ENCODE data around the gene ADCY4. TPM values are rescaled to one million over a fixed set of nuclear protein-coding genes. Genes with fewer than 3 reads are reported as not detected.

The ADCY4 gene
- polyA plus RNA-seq, 3 donors, result 0.69 to 11.9 (median 0.70) TPM

DNA sequence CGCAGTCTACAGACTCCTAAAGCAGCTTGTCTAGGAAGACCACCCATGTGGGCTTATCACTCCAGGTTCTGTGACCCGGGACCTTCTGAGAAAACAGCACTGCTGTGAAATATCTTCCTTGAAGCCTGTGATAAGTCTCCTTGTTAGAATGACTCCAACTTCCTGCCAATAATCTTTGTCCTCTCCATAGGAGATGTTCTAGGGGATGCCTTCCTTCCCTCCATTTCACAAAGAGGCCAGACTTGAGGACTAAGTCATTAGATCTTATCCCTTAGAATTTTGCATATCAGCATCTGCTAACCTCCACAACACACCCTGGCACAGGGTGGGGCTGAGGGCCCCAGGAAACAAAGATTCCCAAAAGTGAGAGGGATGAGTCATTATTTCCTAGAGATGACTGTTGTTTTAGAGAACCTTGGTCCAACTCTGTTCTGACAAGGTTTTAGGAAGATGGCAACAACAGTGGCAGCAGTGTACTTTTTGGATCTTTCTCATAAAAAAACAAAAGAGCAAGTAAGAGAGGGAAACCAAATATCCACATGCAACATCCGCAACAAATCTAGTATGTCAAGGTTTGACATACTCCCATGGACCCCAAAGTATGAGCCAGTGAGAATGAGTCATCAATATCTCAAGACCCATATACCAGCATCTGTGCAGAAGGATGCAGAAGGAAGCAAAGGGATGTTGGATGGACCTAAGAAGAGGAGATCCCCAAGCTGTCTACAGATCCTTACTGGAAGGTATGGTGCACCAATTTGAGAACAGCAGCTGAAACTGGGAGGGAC, 17.5 kb downstream of the ADCY4 start:
- WGBS (ENCODE audit: insufficient coverage), result 80% methylated on average over 2 of the region's 3 CpGs
- no peak overlapping the region for H3K9ac ChIP-seq (ENCODE audit: insufficient read depth, low read length, poor library complexity, severe bottlenecking)
- H3K36me3 Mint-ChIP-seq, result peaks cover 26% of the 10 kb centered on the region in 2 donors
- peak overlapping the region in 5 of 7 donors; percentile 8 to 80 (median 58) for H3K27ac Mint-ChIP-seq
- DNase-seq, result peak in 2 of 3 donors; percentile 48 to 65
- peaks cover 28% of the 10 kb centered on the region for H3K79me2 ChIP-seq (ENCODE audit: insufficient read depth, low read length)
- peaks cover 18% of the 10 kb centered on the region for H4K20me1 ChIP-seq (ENCODE audit: insufficient read depth, low read length)
- TF ChIP-seq, protein P1, sequence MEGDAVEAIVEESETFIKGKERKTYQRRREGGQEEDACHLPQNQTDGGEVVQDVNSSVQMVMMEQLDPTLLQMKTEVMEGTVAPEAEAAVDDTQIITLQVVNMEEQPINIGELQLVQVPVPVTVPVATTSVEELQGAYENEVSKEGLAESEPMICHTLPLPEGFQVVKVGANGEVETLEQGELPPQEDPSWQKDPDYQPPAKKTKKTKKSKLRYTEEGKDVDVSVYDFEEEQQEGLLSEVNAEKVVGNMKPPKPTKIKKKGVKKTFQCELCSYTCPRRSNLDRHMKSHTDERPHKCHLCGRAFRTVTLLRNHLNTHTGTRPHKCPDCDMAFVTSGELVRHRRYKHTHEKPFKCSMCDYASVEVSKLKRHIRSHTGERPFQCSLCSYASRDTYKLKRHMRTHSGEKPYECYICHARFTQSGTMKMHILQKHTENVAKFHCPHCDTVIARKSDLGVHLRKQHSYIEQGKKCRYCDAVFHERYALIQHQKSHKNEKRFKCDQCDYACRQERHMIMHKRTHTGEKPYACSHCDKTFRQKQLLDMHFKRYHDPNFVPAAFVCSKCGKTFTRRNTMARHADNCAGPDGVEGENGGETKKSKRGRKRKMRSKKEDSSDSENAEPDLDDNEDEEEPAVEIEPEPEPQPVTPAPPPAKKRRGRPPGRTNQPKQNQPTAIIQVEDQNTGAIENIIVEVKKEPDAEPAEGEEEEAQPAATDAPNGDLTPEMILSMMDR (IDR thresholded peaks at IDR 0.05), result no peak
- peak overlapping the region in 1 of 2 donors; percentile 15 for H3K27ac ChIP-seq (ENCODE audit: low read depth in 1 of 2, low read length in 2 of 2)
- peaks cover 0 to 4% (median 0%) of the 10 kb centered on the region in 7 donors for H3K9me3 Mint-ChIP-seq
- H3K4me2 ChIP-seq (replicated peaks; ENCODE audit: extremely low read depth, low read length, poor library complexity, severe bottlenecking), result peak overlapping the region; percentile 93
- H3K9me3 ChIP-seq (replicated peaks in 1 of 2; ENCODE audit: control insufficient read depth in 1 of 2, insufficient read depth in 1 of 2, low read length in 2 of 2), result no peaks in the 10 kb centered on the region
- no peak overlapping the region for H2AFZ ChIP-seq (ENCODE audit: insufficient read depth, low read depth, low read length, poor library complexity, severe bottlenecking)
- intact Hi-C loops (cut with micrococcal nuclease), result no loop called here
- H3K4me1 ChIP-seq (ENCODE audit: control insufficient read depth in 1 of 2, insufficient read depth in 2 of 2, low read length in 2 of 2), result peaks cover 67 to 72% of the 10 kb centered on the region in 2 donors
- peak overlapping the region in 1 of 3 experiments; percentile 16 for H3K4me3 ChIP-seq (replicated peaks in 1 of 3; ENCODE audit: low read depth in 2 of 3, low read length in 3 of 3)
- H3K4me1 Mint-ChIP-seq, result peaks cover 75% of the 10 kb centered on the region
- peaks cover 1 to 6% (median 3%) of the 10 kb centered on the region in 3 donors for H3K27me3 Mint-ChIP-seq (ENCODE audit: low read depth in 3 of 3)
- H3K36me3 ChIP-seq (replicated peaks in 1 of 2; ENCODE audit: control insufficient read depth in 1 of 2, insufficient read depth in 2 of 2, low read length in 2 of 2), result no peaks in the 10 kb centered on the region
- no peak overlapping the region for H3K4me3 Mint-ChIP-seq
- no peaks in the 10 kb centered on the region for H3K27me3 ChIP-seq (ENCODE audit: control insufficient read depth in 2 of 2, insufficient read depth in 2 of 2, low read length in 2 of 2)

DNA sequence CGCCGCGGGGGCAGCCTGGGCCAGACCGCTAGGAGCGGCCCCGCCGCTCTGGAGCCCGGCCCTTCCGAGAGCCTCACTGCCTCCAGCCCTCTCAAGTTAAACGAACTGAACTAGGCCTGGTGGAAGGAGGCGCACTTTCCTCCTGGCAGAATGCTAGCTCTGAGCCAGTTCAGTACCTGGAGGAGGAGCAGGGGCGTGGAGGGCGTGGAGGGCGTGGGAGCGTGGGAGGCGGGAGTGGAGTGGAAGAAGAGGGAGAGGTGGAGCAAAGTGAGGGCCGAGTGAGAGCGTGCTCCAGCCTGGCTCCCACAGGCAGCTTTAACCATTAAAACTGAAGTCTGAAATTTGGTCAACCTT, 18.3 kb downstream of the ADCY4 start:
- H3K4me1 Mint-ChIP-seq, result peaks cover 82% of the 10 kb centered on the region
- H4K20me1 ChIP-seq (ENCODE audit: insufficient read depth, low read length), result peaks cover 18% of the 10 kb centered on the region
- H3K4me2 ChIP-seq (replicated peaks; ENCODE audit: extremely low read depth, low read length, poor library complexity, severe bottlenecking), result peak overlapping the region; percentile 93
- no peak for DNase-seq
- H3K27ac Mint-ChIP-seq, result peak overlapping the region in 2 of 7 donors; percentile 11 to 39
- peaks cover 1 to 6% (median 3%) of the 10 kb centered on the region in 3 donors for H3K27me3 Mint-ChIP-seq (ENCODE audit: low read depth in 3 of 3)
- H3K36me3 ChIP-seq (replicated peaks in 1 of 2; ENCODE audit: control insufficient read depth in 1 of 2, insufficient read depth in 2 of 2, low read length in 2 of 2), result no peaks in the 10 kb centered on the region
- H3K27ac ChIP-seq (ENCODE audit: low read depth in 1 of 2, low read length in 2 of 2), result peak overlapping the region in 1 of 2 donors; percentile 15
- H3K9ac ChIP-seq (ENCODE audit: insufficient read depth, low read length, poor library complexity, severe bottlenecking), result no peak overlapping the region
- WGBS (ENCODE audit: insufficient coverage), result 96% methylated on average over 18 of the region's 18 CpGs
- peaks cover 74 to 80% of the 10 kb centered on the region in 2 donors for H3K4me1 ChIP-seq (ENCODE audit: control insufficient read depth in 1 of 2, insufficient read depth in 2 of 2, low read length in 2 of 2)
- intact Hi-C loops (cut with micrococcal nuclease), result no loop called here
- no peak overlapping the region for H2AFZ ChIP-seq (ENCODE audit: insufficient read depth, low read depth, low read length, poor library complexity, severe bottlenecking)
- H3K9me3 Mint-ChIP-seq, result peaks cover 0 to 4% (median 0%) of the 10 kb centered on the region in 7 donors
- TF ChIP-seq, protein P1 (IDR thresholded peaks at IDR 0.05), result no peak
- peaks cover 26 to 30% of the 10 kb centered on the region in 2 donors for H3K36me3 Mint-ChIP-seq
- no peaks in the 10 kb centered on the region for H3K9me3 ChIP-seq (replicated peaks in 1 of 2; ENCODE audit: control insufficient read depth in 1 of 2, insufficient read depth in 1 of 2, low read length in 2 of 2)
- peaks cover 36% of the 10 kb centered on the region for H3K79me2 ChIP-seq (ENCODE audit: insufficient read depth, low read length)
- H3K4me3 ChIP-seq (replicated peaks in 1 of 3; ENCODE audit: low read depth in 2 of 3, low read length in 3 of 3), result peak overlapping the region in 1 of 3 experiments; percentile 16
- H3K4me3 Mint-ChIP-seq, result no peak overlapping the region
- H3K27me3 ChIP-seq (ENCODE audit: control insufficient read depth in 2 of 2, insufficient read depth in 2 of 2, low read length in 2 of 2), result no peaks in the 10 kb centered on the region

Measured in CD14-positive monocyte (primary cell).